Ascending aorta (tissue), 2 donors: Measurements from ENCODE around the gene TMPRSS9. TPM values are rescaled to one million over a fixed set of nuclear protein-coding genes. Genes with fewer than 3 reads are reported as not detected.

Source experiments
- DNase-seq, 2 donors: peaks; one replicate each; pipeline ENCODE4 v3.0.0-alpha.2; 2019; ENCODE audit warnings: low spot score in 2 of 2
- H3K27ac ChIP-seq, 2 donors: fragments of 200-600 bp; sonication (generic); one replicate each; pipeline ENCODE4 v1.5.1; 2016 to 2017; ENCODE audit warnings: mild to moderate bottlenecking in 1 of 2
- H3K27me3 ChIP-seq: fragments of 200-600 bp; sonication (generic); one replicate; pipeline ENCODE4 v1.5.1; 2017
- H3K36me3 ChIP-seq, 2 donors: fragments of 200-600 bp; sonication (generic); one replicate each; pipeline ENCODE4 v1.5.1; 2016
- H3K4me1 ChIP-seq, 2 donors: fragments of 200-600 bp; sonication (generic); one replicate each; pipeline ENCODE4 v1.5.1; 2016 to 2017; ENCODE audit warnings: mild to moderate bottlenecking in 1 of 2
- H3K4me3 ChIP-seq, 2 donors: fragments of 200-600 bp; sonication (generic); one replicate each; pipeline ENCODE4 v1.5.1; 2016 to 2017; ENCODE audit warnings: mild to moderate bottlenecking in 1 of 2
- H3K9me3 ChIP-seq, 2 donors: fragments of 200-600 bp; sonication (generic); one replicate each; pipeline ENCODE4 v1.5.1; 2016
- CTCF ChIP-seq, 3 experiments: fragments of 200-600 bp in 2 of 3; fragments of 450-650 bp in 1 of 3; sonication (generic) in 2 of 3; IDR thresholded peaks; one replicate each; pipeline ENCODE4 v1.5.1; 2016 to 2019; ENCODE audit warnings: antibody characterized with exemption in 3 of 3, mild to moderate bottlenecking in 1 of 3, moderate library complexity in 1 of 3
- intact Hi-C: fragments of 100-400 bp; cut with DNase I; formaldehyde crosslinking; loops from one replicate; pipeline ENCODE4 v1.15.1; 2023
- total RNA-seq: library from RNA; depleted of rRNA; stranded (reverse); fragments of >200 nt; gene quantifications from one replicate; pipeline ENCODE4 v1.1.0, GENCODE V29; 2016

TMPRSS9 gene
- total RNA-seq, 1 donor from 2014 or later = not detected

GRCh38 chr19:2374808-2375207 is 14.7 kb downstream of the TMPRSS9 start:
- H3K27ac ChIP-seq = no peak overlapping the region
- intact Hi-C loops = no loop called here
- no peak for DNase-seq
- TF ChIP-seq CTCF (IDR thresholded peaks at IDR 0.05) = no peak
- no peaks in the 10 kb centered on the region for H3K9me3 ChIP-seq
- no peaks in the 10 kb centered on the region for H3K36me3 ChIP-seq
- H3K4me1 ChIP-seq = no peaks in the 10 kb centered on the region
- H3K27me3 ChIP-seq = no peaks in the 10 kb centered on the region
- H3K4me3 ChIP-seq = no peak overlapping the region

DNA sequence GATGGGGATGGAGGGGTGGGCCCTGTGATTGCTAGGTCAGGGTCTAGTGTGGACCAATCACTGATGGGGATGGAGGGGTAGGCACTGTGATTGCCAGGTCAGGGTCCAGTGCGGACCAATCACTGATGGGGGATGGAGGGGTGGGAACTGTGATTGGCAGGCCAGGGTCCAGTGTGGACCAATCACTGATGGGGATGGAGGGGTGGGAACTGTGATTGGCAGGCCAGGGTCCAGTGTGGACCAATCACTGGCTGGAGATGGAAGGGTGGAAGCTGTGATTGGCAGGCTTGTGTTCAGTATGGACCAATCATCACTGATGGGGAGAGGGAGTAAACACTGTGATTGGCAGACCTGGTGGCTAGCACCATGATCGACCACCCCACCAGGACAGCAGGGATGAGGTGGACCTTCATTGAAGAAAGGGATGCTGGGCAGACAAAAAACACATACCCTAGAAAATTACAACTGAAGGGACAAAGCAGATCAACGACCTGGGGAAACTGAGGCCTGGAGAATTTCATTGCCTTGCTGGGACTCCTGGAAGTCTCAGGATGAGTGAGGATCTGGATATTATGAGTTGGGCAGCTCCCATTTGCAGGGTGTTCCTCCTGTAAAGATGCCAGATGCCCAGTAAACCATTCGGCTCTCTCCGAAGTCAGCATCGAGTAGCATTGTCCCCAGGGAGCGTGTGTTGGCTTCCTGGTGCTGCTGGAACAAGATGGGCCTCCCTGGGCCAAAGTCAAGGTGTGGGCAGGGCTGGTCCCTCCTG is 15.5 kb downstream of the TMPRSS9 start:
- H3K27me3 ChIP-seq = no peaks in the 10 kb centered on the region
- no peaks in the 10 kb centered on the region for H3K36me3 ChIP-seq
- no peak for TF ChIP-seq CTCF (IDR thresholded peaks at IDR 0.05)
- no peak overlapping the region for H3K4me3 ChIP-seq
- DNase-seq = no peak
- no peaks in the 10 kb centered on the region for H3K4me1 ChIP-seq
- no peak overlapping the region for H3K27ac ChIP-seq
- peaks cover 0 to 3% of the 10 kb centered on the region in 2 donors for H3K9me3 ChIP-seq
- intact Hi-C loops = no loop called here

- no peaks in the 10 kb centered on the region for H3K36me3 ChIP-seq
- H3K9me3 ChIP-seq = peaks cover 0 to 4% of the 10 kb centered on the region in 2 donors
- TF ChIP-seq CTCF (IDR thresholded peaks at IDR 0.05) = no peak
- intact Hi-C loops = no loop called here
- no peak overlapping the region for H3K4me3 ChIP-seq
- H3K27ac ChIP-seq = no peak overlapping the region
- no peak for DNase-seq
- H3K4me1 ChIP-seq = no peaks in the 10 kb centered on the region
- H3K27me3 ChIP-seq = no peaks in the 10 kb centered on the region
Observed at GRCh38 chr19:2376784-2377519, 16.9 kb downstream of the TMPRSS9 start.

- H3K27ac ChIP-seq = no peak overlapping the region
- no peak for TF ChIP-seq CTCF (IDR thresholded peaks at IDR 0.05)
- no peaks in the 10 kb centered on the region for H3K27me3 ChIP-seq
- DNase-seq = no peak
- H3K9me3 ChIP-seq = peaks cover 0 to 4% of the 10 kb centered on the region in 2 donors
- H3K36me3 ChIP-seq = no peaks in the 10 kb centered on the region
- H3K4me3 ChIP-seq = no peak overlapping the region
- intact Hi-C loops = no loop called here
- no peaks in the 10 kb centered on the region for H3K4me1 ChIP-seq
Observed at GRCh38 chr19:2380567-2380966, 20.5 kb downstream of the TMPRSS9 start.

- Histone ChIP-seq H3K9me3 (peaks cover 0 to 4% of the 10 kb centered on the region in 2 donors), H3K4me3 (no peak overlapping the region), H3K27me3 (no peaks in the 10 kb centered on the region), H3K36me3 (no peaks in the 10 kb centered on the region), H3K27ac (no peak overlapping the region), H3K4me1 (no peaks in the 10 kb centered on the region)
- TF ChIP-seq CTCF (IDR thresholded peaks at IDR 0.05) = no peak
- DNase-seq = no peak
- intact Hi-C loops = no loop called here
Observed at GRCh38 chr19:2381148-2381820, 21.2 kb downstream of the TMPRSS9 start.
